GM19023 (cell line): ENCODE results near the gene CAMK2G.
"Not testable (repeated sequence)": the region's sequence is repeated elsewhere in the genome, so short reads cannot be mapped to it uniquely, and the experiment has no call there.

ENCODE experiments used
- ATAC-seq: cut with Tn5 transposase; IDR thresholded peaks from one replicate; pipeline ENCODE4 v1.9.1; 2021; ENCODE audit warnings: mild to moderate bottlenecking, moderate library complexity; ENCODE audit not compliant: unreplicated experiment

Gene CAMK2G

DNA sequence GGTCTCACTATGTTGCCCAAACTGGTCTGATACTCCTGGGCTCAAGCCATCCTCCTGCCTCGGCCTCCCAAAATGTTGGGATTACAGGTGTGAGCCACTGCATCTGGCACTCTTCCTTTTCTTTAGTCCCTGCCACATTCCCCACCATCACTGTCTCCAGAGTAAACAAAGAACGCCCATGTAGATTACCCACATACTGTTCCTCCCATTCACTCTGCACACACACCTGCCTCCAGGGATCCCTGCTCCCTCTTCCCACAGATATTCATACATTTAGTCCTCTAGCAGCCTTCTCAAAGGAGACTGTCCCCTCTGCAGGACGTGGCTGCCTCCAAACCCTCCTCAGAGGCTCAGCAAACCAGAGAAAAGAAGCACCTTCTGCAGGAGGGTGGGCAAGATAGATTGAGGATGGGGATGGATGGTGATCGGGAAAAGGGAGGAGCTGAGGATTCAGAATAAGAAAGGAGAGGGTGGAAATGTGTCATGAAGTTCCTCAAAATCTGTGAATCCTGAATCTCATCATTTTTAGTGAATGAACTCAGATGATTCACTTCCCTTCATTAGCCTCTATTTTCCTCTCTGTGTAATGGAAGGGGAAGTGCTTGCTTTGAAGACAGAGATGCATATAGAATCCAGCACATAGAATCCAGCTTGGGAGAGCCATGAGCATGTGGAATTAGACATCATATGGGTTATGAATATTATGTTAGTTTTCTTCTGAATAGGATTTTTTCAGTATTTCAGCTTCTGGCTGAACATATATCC, 31.1 kb upstream of the CAMK2G start:
- no peak for ATAC-seq

DNA sequence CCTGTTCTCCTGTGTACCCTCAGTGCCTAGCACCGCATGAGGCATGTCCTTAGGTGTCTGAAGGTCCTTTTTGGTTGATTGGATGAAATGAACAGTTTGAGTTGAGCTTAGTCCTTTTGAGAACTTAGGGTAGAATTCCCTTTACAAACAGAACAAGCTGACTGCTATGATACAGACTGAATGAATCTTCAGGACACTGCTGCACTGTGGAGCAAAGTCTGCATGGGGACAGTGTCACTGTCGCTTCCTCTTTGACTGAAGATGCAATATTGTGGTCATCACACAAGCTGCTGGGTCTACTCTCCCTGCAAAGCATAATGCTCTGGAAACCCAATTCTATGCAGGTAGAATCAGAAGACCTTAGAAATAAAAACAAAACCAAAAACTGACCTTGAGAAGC, 28.0 kb upstream of the CAMK2G start:
- ATAC-seq = no peak

DNA sequence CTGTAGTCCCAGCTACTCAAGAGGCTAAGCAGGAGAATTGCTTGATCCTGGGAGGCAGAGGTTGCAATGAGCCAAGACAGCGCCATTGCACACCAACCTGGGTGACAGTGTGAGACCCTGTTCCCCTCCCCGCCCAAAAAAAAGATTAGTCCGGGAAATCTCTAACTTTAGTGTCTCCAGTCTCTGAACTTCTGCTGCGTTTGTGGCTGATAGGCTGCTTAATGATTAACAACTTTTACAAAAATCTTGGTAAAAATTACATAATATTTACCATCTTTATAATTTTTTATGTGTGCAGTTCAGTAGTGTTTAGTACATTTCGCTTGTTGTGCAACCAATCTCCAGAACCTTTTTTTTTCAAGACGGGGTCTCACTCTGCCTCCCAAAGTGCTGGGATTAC, 26.9 kb upstream of the CAMK2G start:
- ATAC-seq = no peak

- no peak for ATAC-seq
These were observed 25.7 kb upstream of the CAMK2G start for GRCh38 chr10:73900064-73900463.

DNA sequence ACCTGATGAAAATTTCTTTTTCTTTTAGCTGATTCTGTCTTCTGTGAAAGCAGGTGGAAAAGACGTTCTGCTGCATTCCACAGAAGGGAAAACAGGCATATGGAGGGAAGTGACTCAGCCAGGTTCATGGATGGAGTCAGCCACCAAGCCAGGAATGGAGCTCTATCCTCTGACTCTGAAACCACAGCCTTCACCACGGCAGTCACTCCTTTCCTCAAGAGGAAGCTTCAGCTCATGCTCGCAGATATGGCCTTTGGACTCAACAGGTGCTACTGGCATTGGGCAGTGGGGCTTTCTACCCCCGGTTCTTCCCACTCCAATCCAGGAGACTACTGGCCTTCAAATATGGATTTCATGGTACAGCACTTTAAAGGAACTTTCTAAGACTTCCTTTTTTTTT, 25.1 kb upstream of the CAMK2G start:
- ATAC-seq = no peak

DNA sequence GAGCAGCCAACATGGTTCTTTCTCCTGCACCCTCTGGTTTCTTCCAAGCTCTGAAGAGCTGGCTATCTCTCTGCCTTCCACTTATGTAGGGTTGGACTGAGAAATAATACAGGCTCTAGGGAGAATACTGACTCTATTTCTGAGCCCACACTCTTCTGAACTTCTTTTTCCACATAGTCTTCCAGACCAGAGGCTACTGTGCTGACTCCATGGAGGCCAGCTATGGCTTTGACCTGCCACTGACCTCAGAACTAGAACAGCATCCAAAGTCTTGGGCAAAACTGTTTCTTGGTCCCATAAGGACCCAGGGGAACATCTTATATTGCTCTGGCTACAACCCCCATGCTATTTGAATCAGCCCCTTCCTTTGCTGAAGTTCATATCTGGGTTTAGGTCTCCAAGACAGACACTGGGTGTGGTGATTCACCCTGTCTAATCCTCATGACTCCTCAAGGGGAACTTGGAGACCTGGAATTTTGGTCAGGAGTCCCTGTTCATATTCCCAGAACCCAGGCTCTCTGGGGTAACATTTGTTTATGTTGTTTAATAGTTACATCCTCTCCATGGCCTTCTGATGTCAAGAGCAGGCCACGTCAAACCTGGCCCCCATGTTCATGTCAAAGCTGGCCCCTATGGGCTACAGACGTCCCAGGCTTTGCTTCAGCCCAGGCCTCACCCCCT, 24.5 kb upstream of the CAMK2G start:
- ATAC-seq = no peak

GRCh38 chr10:73897693-73898092, 23.3 kb upstream of the CAMK2G start:
- no peak for ATAC-seq

DNA sequence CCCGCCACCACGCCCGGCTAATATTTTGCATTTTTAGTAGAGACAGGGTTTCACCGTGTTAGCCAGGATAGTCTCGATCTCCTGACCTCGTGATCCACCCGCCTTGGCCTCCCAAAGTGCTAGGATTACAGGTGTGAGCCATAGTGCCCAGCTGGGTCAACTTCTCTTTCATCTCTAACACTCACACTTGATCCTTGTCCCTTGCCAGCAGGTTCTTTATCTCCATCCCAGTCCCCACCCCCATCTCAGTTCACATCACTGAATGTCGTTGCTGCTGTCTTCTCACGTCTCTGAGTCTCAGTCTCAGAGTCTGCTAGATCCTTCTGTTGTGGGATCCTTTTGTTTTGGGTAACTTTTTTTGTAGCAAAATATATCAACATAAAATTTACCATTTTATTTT, 21.0 kb upstream of the CAMK2G start:
- not testable (repeated sequence) for ATAC-seq

DNA sequence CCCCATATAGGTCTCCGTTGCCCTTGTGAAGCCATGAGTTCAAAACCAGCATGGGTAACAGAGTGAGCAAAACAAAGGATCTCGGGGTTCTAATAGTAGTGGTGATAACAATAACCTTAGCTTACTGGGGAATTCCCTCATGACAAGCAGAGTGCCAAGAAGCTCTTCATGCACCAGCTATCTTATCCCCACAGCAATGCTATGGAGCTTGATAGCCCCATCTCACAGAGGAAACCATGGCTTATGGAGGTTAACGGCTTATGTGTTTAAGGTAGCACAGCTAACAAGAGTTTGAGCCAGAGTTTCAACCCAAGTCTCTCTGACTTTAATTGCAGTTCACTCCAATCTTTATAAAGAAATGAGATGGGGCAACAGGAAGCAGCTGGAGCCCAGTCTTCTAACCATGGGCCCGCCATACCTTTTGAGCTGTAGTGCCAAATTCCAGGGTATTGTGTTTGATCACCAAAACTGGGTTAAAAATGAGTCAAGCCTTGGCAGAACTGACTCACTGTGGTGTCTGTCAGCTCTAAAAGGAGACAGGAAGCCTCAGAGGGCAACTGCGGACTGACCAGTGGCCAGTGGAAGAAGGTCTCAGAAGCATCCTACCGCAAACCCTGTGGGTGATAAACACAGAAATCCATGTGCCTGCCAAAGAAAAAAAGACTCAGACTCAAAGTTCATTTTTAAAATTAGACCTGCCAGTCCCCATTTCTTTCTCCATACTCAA, 20.1 kb upstream of the CAMK2G start:
- ATAC-seq = no peak

GRCh38 chr10:73893426-73893825, 19.1 kb upstream of the CAMK2G start:
- ATAC-seq = no peak

- ATAC-seq = no peak
These were observed 18.1 kb upstream of the CAMK2G start for GRCh38 chr10:73892310-73893030.

- ATAC-seq = no peak
These were observed 17.2 kb upstream of the CAMK2G start for GRCh38 chr10:73891540-73891939.

GRCh38 chr10:73890830-73891229, 16.5 kb upstream of the CAMK2G start:
- not testable (repeated sequence) for ATAC-seq

GRCh38 chr10:73890261-73890660, 15.9 kb upstream of the CAMK2G start:
- ATAC-seq = no peak

- not testable (repeated sequence) for ATAC-seq
These were observed 15.1 kb upstream of the CAMK2G start for GRCh38 chr10:73889416-73889815.

- ATAC-seq = no peak
These were observed 14.7 kb upstream of the CAMK2G start for GRCh38 chr10:73889014-73889413.

GRCh38 chr10:73888514-73888913, 14.2 kb upstream of the CAMK2G start:
- no peak for ATAC-seq

DNA sequence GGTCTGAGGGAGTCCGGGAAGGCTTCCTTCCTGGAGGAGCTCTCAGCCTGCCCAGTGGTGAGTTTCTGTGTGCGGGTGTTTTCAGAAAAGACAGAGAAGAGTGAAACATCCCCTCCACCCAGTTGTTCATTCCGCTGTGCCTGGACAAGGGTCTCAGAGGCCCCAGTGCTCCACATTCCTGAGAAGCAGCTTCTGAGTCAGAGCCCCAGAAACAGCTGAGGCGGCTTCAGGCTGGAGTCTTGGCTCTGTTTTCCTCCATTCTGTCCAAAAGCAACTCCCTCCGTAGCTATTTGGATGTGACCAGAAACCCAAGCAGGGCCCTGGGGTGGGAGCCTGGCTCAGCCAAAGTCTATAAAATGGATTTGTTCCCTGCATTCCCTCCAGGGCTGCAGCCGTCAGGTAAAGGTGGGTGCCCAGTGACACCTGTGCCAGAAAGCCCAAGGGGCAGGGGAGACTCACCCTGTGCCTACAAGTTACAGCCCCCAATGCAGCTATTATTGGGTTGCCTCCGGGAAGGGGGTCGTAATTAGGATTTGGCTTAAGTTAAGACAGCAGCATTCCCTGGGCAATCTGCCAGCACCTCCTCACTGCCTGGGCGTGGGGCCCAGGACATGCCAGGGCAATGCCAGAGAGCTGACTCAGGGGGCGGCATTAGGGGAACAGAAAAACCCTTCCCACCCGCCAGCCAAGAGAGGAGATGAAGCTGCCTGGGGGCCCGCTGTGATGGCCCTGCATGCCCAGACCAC, 13.1 kb upstream of the CAMK2G start:
- no peak for ATAC-seq

DNA sequence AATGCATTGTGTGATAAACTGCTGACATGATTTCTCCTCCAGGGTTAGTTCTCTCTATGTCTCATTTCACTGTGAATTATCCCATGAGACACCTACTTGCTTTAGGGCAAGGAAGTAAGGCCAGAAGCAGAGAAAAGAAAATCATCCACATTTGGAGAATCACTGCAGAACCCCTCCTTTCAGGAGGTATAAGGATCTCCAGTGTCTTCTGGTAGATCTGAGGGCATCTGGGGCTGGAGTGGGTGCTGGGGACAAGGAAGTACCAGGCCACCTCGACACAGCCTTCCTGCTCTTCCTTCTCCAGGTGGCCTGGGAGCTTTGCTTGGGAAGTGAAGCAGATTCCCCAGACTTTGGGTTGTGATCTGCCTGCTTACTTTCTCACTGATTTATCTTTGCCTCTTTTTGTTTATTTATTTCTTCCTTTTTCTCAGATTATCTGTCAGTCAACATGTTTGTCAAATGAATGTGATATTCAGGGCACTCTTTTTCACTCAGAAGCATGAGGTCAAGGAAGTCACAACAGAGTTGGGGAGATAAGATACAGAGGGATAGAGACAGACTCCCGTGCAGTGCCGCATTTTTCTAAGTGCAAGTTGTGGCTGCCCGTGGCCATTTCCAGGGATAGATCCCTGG, 12.4 kb upstream of the CAMK2G start:
- no peak for ATAC-seq

DNA sequence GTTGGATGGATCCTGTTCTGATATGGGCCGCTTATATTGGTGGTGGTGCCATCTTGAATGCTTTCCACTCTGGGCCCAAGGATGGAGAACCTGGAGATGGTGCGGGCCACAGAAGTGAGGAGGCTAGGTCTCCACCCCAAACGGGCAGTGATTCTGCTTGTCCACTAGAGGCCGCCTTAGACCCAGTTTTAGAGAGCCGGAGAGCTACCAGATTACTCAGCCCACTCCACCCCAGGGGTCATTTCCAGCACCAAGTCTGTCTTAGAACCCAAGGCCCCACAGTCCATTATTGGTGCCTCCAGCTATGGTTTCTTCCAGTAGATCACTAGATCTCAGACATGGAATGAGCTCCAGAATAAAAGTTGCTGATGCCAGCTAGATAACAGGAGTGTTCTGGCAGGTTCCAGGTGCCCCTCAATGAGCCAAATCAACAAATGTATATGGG, 11.8 kb upstream of the CAMK2G start:
- peak; percentile 77 for ATAC-seq
